MM.1S (cell line): ENCODE data around the gene ALPK3.

ENCODE experiments used
- EZH2 ChIP-seq: fragments of 300-600 bp; sonication (generic); optimal IDR thresholded peaks from 2 replicates; pipeline ENCODE3; 2017; ENCODE audit warnings: low read depth, mild to moderate bottlenecking, antibody characterized with exemption, low read length, mixed read lengths
- EZH2phosphoT487 ChIP-seq: fragments of 300-600 bp; sonication (generic); IDR thresholded peaks from 2 replicates; pipeline ENCODE4 v1.6.1; 2018; ENCODE audit warnings: antibody characterized with exemption, low read length
- TF ChIP-seq, protein P1 (sequence below): fragments of 300-600 bp; sonication (generic); IDR thresholded peaks from 2 replicates; pipeline ENCODE4 v1.5.1; 2016; ENCODE audit warnings: antibody characterized with exemption, low read length, mixed read lengths

DNA sequence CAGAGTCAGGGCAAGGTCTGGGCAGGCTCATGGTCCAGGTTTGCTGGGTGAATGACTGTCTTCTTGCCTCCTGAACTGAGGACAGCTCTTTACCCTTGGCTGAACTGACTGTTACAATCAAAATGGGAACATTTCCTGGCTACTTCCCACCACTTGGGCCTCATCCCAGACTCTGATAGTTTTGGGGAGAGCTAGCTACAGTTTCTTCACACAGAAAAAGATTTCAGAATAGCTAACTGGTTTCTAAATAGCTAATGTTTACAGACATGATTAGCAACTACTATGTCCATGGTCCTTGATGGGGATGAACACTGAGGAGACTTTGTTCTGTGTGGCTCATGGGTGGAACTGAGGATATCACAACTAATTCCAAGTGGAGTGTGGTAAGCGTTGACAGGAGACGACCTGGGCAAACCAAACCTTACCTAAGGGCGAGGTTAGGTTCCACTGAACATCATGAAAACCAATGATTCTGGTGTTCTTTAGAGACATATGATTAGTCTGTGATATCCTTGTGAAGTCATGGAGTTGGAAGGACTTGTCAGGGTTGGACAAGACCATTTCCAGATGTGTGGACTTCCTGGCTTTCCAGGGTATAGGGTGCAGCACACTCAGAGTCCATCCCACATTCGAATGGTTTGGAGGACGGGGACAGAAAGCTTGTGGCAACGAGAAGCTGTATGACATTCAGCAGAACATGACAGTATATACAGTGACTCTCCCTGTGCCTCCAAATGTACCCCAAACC is 7.3 kb downstream of the ALPK3 start:
- TF ChIP-seq, protein P1, sequence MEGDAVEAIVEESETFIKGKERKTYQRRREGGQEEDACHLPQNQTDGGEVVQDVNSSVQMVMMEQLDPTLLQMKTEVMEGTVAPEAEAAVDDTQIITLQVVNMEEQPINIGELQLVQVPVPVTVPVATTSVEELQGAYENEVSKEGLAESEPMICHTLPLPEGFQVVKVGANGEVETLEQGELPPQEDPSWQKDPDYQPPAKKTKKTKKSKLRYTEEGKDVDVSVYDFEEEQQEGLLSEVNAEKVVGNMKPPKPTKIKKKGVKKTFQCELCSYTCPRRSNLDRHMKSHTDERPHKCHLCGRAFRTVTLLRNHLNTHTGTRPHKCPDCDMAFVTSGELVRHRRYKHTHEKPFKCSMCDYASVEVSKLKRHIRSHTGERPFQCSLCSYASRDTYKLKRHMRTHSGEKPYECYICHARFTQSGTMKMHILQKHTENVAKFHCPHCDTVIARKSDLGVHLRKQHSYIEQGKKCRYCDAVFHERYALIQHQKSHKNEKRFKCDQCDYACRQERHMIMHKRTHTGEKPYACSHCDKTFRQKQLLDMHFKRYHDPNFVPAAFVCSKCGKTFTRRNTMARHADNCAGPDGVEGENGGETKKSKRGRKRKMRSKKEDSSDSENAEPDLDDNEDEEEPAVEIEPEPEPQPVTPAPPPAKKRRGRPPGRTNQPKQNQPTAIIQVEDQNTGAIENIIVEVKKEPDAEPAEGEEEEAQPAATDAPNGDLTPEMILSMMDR = no peak
- TF ChIP-seq EZH2 (no peak), EZH2phosphoT487 (no peak)
